ENCODE measurements around the gene CYP2C8.

- TF ChIP-seq CTCF (IDR thresholded peaks at IDR 0.05; ENCODE audit: borderline replicate concordance, extremely low read depth, low read length, poor library complexity, severe bottlenecking) (no peak), EZH2 (IDR thresholded peaks at IDR 0.05; ENCODE audit: borderline replicate concordance, low read depth, low read length, severe bottlenecking) (no peak)
Observed at GRCh38 chr10:95049919-95050318, 19.4 kb downstream of the CYP2C8 start.

Measured in DND-41 (cell line).